C4-2B (cell line): ENCODE results near the gene BCL10.

Experiments
- H3K27ac ChIP-seq: fragments of 450-650 bp; 2 replicates; pipeline ENCODE4 v1.5.1; 2017
- CTCF ChIP-seq: fragments of 450-650 bp; conservative IDR thresholded peaks from 2 replicates; pipeline ENCODE4 v1.5.1; 2017; ENCODE audit warnings: mild to moderate bottlenecking
- ZFX ChIP-seq: fragments of 450-650 bp; IDR thresholded peaks from 2 replicates; pipeline ENCODE4 v1.6.1; 2017

The BCL10 gene

GRCh38 chr1:85244271-85245061 is 32.0 kb downstream of the BCL10 start:
- no peak overlapping the region for H3K27ac ChIP-seq
- TF ChIP-seq ZFX (no peak), CTCF (no peak)

DNA sequence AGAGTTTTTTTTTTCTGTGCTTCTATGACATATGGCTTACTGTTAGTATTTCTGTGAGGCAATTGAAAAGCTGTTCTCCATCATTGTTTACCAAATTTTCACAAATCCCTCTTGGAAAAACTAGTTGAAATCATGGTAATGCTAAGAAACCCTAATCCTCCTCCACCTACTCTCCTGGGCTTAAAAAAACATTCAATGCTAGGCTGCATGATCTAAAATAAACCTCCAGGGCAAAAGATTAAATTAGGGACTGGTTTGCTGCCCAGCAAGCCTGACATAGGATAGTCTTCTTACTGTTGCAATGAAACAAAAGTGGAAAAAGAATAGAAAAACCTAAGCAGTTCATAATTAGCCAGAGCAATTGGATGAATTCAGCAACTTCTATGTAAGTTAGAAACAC is 33.1 kb downstream of the BCL10 start:
- H3K27ac ChIP-seq = no peak overlapping the region
- TF ChIP-seq CTCF (no peak), ZFX (no peak)

- no peak overlapping the region for H3K27ac ChIP-seq
- no peak for TF ChIP-seq ZFX
- TF ChIP-seq CTCF = peak; percentile 41
Measured at GRCh38 chr1:85240643-85241042, 35.8 kb downstream of the BCL10 start.

DNA sequence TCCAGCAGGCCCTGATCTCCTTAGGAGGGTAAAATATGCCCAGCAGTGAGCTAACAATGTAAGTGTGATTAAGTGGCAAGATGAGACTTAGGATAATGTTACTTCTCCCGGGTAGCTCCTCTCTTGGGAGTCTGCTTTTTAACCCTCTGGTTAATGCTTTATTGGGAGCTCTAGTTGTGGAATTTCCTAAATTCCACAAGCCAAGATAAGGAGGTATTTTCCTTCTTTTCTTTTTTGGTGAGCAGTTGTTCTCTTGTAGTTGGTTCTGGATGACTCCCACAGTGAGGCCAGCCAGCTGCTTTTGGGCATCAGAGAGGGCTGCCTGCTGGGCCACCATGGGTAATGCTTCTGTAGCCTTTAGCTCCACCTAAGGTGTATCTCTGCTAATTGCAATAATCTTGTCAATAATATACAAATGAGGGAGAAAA is 36.2 kb downstream of the BCL10 start:
- no peak overlapping the region for H3K27ac ChIP-seq
- TF ChIP-seq ZFX = no peak
- TF ChIP-seq CTCF = peak; percentile 60

DNA sequence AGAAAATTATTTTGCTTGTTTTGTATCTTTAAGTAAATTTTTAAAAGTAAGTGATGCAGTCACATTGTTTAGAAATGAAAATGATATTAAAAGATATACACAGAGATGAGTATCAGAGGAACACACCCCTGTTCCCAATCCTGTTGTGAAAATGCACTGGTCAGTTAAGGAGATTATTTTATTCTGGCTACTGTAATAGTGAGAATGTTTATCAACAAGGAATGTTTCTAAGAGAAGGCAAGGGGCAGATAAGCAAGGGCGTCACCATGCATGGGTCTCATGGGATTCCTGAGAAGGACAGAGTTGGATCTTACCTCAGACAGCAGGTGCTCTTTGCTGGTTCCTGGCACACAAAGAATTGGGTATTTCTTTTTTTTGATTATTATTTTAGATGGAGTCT is 38.8 kb downstream of the BCL10 start:
- TF ChIP-seq ZFX = no peak
- TF ChIP-seq CTCF = no peak

GRCh38 chr1:85230305-85230977 is 46.0 kb downstream of the BCL10 start:
- no peak overlapping the region for H3K27ac ChIP-seq
- TF ChIP-seq ZFX (no peak), CTCF (peak; percentile 33)

More for the DNA sequence above, 38.8 kb downstream of the BCL10 start:
- H3K27ac ChIP-seq = no peak overlapping the region

GRCh38 chr1:85229574-85230097 is 46.8 kb downstream of the BCL10 start:
- no peak overlapping the region for H3K27ac ChIP-seq
- TF ChIP-seq ZFX (no peak), CTCF (no peak)
